Natural killer cell (primary cell): ENCODE data around the gene PTPN6. TPM values are rescaled to one million over a fixed set of nuclear protein-coding genes. Genes with fewer than 3 reads are reported as not detected.

Experiments
- ATAC-seq, 3 donors: fragments of 150-1000 bp in 2 of 3; fragments of 200-7000 bp in 1 of 3; cut with Tn5 transposase; 1 replicate in 1 of 3; 2 replicates in 2 of 3; pipeline ENCODE4 v1.10.0; 2021; ENCODE audit warnings: mild to moderate bottlenecking in 2 of 3, moderate library complexity in 2 of 3
- DNase-seq, 2 donors: peaks; one replicate each; pipeline versions ENCODE4 v3.0.0 to v3.0.0-alpha.2; 2013 to 2021; ENCODE audit warnings: mixed read lengths in 1 of 2
- H3K27ac ChIP-seq: one replicate; pipeline ENCODE4 v1.5.1; 2013; ENCODE audit warnings: mild to moderate bottlenecking, low read length
- H3K27me3 ChIP-seq: one replicate; pipeline ENCODE4 v1.6.1; 2013; ENCODE audit warnings: low read length; ENCODE audit not compliant: control insufficient read depth, insufficient read depth
- H3K36me3 ChIP-seq: one replicate; pipeline ENCODE4 v1.6.1; 2013; ENCODE audit warnings: low read length; ENCODE audit not compliant: control insufficient read depth, insufficient read depth
- H3K4me1 ChIP-seq: one replicate; pipeline ENCODE4 v1.6.1; 2013; ENCODE audit warnings: low read length; ENCODE audit not compliant: control insufficient read depth, insufficient read depth
- H3K4me3 ChIP-seq: one replicate; pipeline ENCODE4 v1.5.1; 2013; ENCODE audit warnings: low read length
- H3K9me3 ChIP-seq: one replicate; pipeline ENCODE4 v1.6.1; 2013; ENCODE audit warnings: low read length; ENCODE audit not compliant: control insufficient read depth, insufficient read depth
- H3K27ac Mint-ChIP-seq, 2 donors: one replicate each; pipeline ENCODE4 v1.8.0; 2022; ENCODE audit warnings: mild to moderate bottlenecking in 2 of 2, mixed read lengths in 2 of 2, moderate library complexity in 1 of 2
- H3K27me3 Mint-ChIP-seq, 2 donors: one replicate each; pipeline ENCODE4 v1.8.0; 2022; ENCODE audit warnings: low read depth in 2 of 2, mixed read lengths in 2 of 2
- H3K36me3 Mint-ChIP-seq: one replicate; pipeline ENCODE4 v1.8.0; 2022; ENCODE audit warnings: mixed read lengths
- H3K4me1 Mint-ChIP-seq, 2 donors: one replicate each; pipeline ENCODE4 v1.8.0; 2022; ENCODE audit warnings: mixed read lengths in 2 of 2
- H3K4me3 Mint-ChIP-seq: one replicate; pipeline ENCODE4 v1.8.0; 2022; ENCODE audit warnings: mild to moderate bottlenecking, moderate library complexity, mixed read lengths
- H3K9me3 Mint-ChIP-seq, 2 donors: one replicate each; pipeline ENCODE4 v1.8.0; 2022; ENCODE audit warnings: mixed read lengths in 2 of 2
- WGBS: methylation state at CpG from one replicate; pipeline ENCODE4 v1.1.7; 2013; ENCODE audit warnings: missing lambda C conversion rate; ENCODE audit not compliant: insufficient coverage; 5-methylcytosine and 5-hydroxymethylcytosine counted together
- intact Hi-C: fragments of 100-400 bp; cut with micrococcal nuclease; formaldehyde crosslinking; loops from one replicate; pipeline ENCODE4 v1.14.2; 2022
- total RNA-seq, 4 donors: library from RNA; stranded (reverse); fragments of 120-200 nt in 1 of 4; gene quantifications; one replicate each; pipeline versions ENCODE4 v1.2.3 to v1.2.4, GENCODE V29; 2013 to 2022
- TF ChIP-seq, protein P1 (sequence below): fragments of 200-600 bp; IDR thresholded peaks from one replicate; pipeline ENCODE4 v1.8.0; 2022; ENCODE audit warnings: antibody characterized with exemption

Gene PTPN6
- total RNA-seq, 3 donors from 2014 or later (not counting 1 experiment from before 2014, with no cell fraction given): 279 to 357 (median 312) TPM

DNA sequence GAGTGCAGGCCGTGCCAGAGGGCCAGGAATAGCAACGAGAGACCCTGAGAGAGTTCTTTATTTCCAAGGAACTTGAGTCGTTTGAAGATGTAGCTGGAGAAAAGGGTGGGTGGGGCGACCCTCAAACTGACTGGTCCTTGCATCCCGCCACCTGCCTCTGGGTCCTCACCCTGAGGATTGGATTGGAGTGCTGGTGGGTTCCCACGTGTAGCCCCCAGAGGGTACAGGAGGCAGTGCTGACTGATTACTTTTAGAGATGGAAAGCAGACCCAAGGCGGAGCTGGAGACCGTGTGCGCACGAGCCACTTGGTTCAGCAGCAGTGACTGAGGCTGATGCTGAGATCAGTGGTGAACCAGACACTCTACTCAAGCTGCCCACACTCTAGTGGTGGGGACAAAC lies 26.5 kb downstream of the PTPN6 start:
- no peak for ATAC-seq
- DNase-seq: no peak
- Mint-ChIP-seq H3K36me3 (peaks cover 8% of the 10 kb centered on the region), H3K27me3 (no peaks in the 10 kb centered on the region), H3K4me1 (peaks cover 5% of the 10 kb centered on the region in 2 donors), H3K4me3 (no peak overlapping the region), H3K27ac (peak overlapping the region; percentile 20 to 21), H3K9me3 (no peaks in the 10 kb centered on the region)
- no peak overlapping the region for H3K4me3 ChIP-seq
- WGBS: 92% methylated on average over 10 of the region's 10 CpGs
- H3K4me1 ChIP-seq: no peaks in the 10 kb centered on the region
- H3K9me3 ChIP-seq: no peaks in the 10 kb centered on the region
- TF ChIP-seq, protein P1, sequence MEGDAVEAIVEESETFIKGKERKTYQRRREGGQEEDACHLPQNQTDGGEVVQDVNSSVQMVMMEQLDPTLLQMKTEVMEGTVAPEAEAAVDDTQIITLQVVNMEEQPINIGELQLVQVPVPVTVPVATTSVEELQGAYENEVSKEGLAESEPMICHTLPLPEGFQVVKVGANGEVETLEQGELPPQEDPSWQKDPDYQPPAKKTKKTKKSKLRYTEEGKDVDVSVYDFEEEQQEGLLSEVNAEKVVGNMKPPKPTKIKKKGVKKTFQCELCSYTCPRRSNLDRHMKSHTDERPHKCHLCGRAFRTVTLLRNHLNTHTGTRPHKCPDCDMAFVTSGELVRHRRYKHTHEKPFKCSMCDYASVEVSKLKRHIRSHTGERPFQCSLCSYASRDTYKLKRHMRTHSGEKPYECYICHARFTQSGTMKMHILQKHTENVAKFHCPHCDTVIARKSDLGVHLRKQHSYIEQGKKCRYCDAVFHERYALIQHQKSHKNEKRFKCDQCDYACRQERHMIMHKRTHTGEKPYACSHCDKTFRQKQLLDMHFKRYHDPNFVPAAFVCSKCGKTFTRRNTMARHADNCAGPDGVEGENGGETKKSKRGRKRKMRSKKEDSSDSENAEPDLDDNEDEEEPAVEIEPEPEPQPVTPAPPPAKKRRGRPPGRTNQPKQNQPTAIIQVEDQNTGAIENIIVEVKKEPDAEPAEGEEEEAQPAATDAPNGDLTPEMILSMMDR: no peak
- no peak overlapping the region for H3K27ac ChIP-seq
- peaks cover 70% of the 10 kb centered on the region for H3K36me3 ChIP-seq
- intact Hi-C loops: no loop called here
- no peaks in the 10 kb centered on the region for H3K27me3 ChIP-seq

DNA sequence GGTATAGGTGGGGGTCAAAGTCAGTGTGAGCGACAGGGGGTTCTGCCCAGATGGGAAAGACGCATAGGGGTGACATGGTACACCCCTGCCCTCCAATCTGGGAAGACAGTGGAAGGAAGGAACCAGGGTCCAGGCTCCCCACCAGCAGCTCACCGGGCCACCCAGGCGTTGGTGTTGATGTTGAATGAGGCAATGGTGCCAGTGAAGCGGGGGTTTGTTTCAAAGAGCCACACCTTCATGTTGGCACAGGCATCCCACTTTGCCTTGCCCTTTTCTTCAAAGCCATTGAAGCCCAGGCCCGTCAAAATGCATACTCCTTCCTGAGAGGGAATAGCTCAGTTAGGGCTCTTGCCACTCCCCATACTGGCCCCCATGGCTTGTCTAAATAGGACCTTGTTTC lies 27.0 kb downstream of the PTPN6 start:
- no peak overlapping the region for H3K4me3 ChIP-seq
- TF ChIP-seq, protein P1: no peak
- no peaks in the 10 kb centered on the region for H3K27me3 Mint-ChIP-seq
- H3K36me3 Mint-ChIP-seq: peaks cover 8% of the 10 kb centered on the region
- WGBS: 95% methylated on average over 6 of the region's 6 CpGs
- H3K27me3 ChIP-seq: no peaks in the 10 kb centered on the region
- no peaks in the 10 kb centered on the region for H3K9me3 Mint-ChIP-seq
- H3K27ac Mint-ChIP-seq: peak overlapping the region in 1 of 2 donors; percentile 8
- no peak overlapping the region for H3K4me3 Mint-ChIP-seq
- peaks cover 5% of the 10 kb centered on the region in 2 donors for H3K4me1 Mint-ChIP-seq
- DNase-seq (no peak), ATAC-seq (no peak)
- H3K9me3 ChIP-seq: no peaks in the 10 kb centered on the region
- H3K4me1 ChIP-seq: no peaks in the 10 kb centered on the region
- peaks cover 73% of the 10 kb centered on the region for H3K36me3 ChIP-seq
- intact Hi-C loops: no loop called here
- no peak overlapping the region for H3K27ac ChIP-seq

DNA sequence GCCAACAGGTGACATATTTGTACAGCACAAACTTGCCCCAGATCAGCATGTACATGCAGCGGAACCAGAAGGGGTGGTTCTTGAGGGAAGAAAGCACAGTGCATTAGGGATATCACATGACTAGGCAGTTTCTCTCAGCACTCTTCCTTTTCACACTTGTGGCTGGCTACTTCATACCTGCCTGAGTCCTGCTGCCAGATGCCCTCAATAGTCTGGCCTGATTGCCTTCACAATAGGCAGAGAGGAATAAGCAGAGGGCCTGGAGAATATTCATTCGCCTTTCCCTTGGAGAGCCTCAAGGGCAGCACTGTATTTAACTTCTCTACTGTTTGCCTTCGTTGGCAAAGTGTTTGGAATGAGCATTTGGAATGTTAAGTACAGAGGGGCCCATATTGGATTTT lies 27.5 kb downstream of the PTPN6 start:
- peaks cover 76% of the 10 kb centered on the region for H3K36me3 ChIP-seq
- H3K4me3 ChIP-seq: no peak overlapping the region
- H3K4me1 ChIP-seq: no peaks in the 10 kb centered on the region
- no peaks in the 10 kb centered on the region for H3K9me3 Mint-ChIP-seq
- H3K27ac Mint-ChIP-seq: peak overlapping the region in 1 of 2 donors; percentile 8
- H3K4me1 Mint-ChIP-seq: peaks cover 5% of the 10 kb centered on the region in 2 donors
- ATAC-seq: no peak
- TF ChIP-seq, protein P1: no peak
- peaks cover 8% of the 10 kb centered on the region for H3K36me3 Mint-ChIP-seq
- no peaks in the 10 kb centered on the region for H3K27me3 ChIP-seq
- intact Hi-C loops: no loop called here
- DNase-seq: no peak
- H3K27me3 Mint-ChIP-seq: no peaks in the 10 kb centered on the region
- H3K27ac ChIP-seq: no peak overlapping the region
- 91% methylated on average over 3 of the region's 3 CpGs for WGBS
- H3K4me3 Mint-ChIP-seq: no peak overlapping the region
- no peaks in the 10 kb centered on the region for H3K9me3 ChIP-seq

DNA sequence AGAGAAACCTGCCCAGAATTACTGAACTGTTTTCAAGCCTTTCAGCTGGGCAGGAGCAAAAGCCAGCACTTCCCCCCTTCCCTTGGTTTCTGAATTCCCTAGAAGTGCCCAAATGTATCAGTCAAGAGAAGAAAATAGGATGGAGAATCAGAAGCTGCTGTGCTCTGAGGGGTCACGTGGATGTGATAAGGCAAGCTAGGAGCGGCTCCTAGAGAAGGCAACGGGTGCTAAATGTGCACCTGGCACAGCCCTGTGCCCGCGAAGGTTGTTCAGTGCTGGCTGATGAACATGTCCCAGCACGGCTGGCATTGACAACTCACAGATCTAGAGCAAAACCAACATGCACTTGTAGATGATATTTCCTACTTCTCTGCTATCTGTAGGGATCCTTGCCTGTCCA lies 27.9 kb downstream of the PTPN6 start:
- Histone ChIP-seq H3K27ac (no peak overlapping the region), H3K27me3 (no peaks in the 10 kb centered on the region), H3K36me3 (peaks cover 75% of the 10 kb centered on the region), H3K4me1 (no peaks in the 10 kb centered on the region), H3K4me3 (no peak overlapping the region), H3K9me3 (no peaks in the 10 kb centered on the region)
- H3K27ac Mint-ChIP-seq: peak overlapping the region in 1 of 2 donors; percentile 8
- DNase-seq (no peak), ATAC-seq (no peak)
- peaks cover 8% of the 10 kb centered on the region for H3K36me3 Mint-ChIP-seq
- H3K27me3 Mint-ChIP-seq: no peaks in the 10 kb centered on the region
- TF ChIP-seq, protein P1: no peak
- no peaks in the 10 kb centered on the region for H3K9me3 Mint-ChIP-seq
- H3K4me3 Mint-ChIP-seq: no peak overlapping the region
- 95% methylated on average over 6 of the region's 6 CpGs for WGBS
- peaks cover 5% of the 10 kb centered on the region in 2 donors for H3K4me1 Mint-ChIP-seq
- intact Hi-C loops: no loop called here
